DMS114 treated with DMSO at 0.1 percent for 48 hours (cell line): ENCODE measurements around the gene SETDB1.
"Not testable (repeated sequence)": the region's sequence is repeated elsewhere in the genome, so short reads cannot be mapped to it uniquely, and the experiment has no call there.

Source experiments
- DNase-seq: peaks from one replicate; lab custom pipeline; 2025; ENCODE audit not compliant: unreplicated experiment; lab: John Stamatoyannopoulos, UW

SETDB1 gene

GRCh38 chr1:150928775-150929174 is 2.6 kb downstream of the SETDB1 start:
- DNase-seq = not testable (repeated sequence)

- DNase-seq = no peak
Measured at GRCh38 chr1:150931773-150932172, 5.6 kb downstream of the SETDB1 start.

DNA sequence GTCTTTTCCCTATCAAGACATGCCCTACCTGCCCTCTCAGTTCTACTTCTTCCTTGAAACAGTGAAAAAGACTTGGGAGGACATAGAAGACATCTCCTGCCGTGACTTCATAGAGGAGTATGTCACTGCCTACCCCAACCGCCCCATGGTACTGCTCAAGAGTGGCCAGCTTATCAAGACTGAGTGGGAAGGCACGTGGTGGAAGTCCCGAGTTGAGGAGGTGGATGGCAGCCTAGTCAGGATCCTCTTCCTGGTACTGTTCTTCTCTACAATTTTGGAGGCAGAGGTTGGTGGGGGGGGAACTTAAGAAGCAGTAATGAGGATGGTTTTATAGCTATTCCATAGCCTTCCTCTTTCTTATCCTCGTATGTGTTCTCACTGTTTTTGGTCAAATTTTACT is 18.7 kb downstream of the SETDB1 start:
- no peak for DNase-seq

DNA sequence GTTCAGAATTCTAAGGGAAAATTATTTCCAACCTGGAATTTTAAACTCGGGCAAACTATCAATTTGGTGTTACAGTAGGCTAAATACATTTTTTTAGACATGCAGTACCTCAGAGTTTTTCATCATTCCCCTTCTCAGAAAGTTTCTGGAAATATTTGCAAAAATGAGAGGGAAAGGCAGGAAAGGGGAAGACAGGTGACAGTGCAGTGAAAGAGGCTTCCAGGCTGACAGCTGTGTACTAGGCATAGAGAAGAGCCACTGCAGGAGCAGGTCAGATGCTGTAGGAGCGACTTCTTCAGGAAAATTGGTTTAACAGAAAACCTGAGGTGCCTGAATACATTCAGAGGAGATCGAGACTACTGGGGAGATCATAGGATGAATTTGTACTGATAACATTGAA is 28.5 kb downstream of the SETDB1 start:
- DNase-seq = no peak

- DNase-seq = no peak
Measured at GRCh38 chr1:150955280-150955679, 29.1 kb downstream of the SETDB1 start.

DNA sequence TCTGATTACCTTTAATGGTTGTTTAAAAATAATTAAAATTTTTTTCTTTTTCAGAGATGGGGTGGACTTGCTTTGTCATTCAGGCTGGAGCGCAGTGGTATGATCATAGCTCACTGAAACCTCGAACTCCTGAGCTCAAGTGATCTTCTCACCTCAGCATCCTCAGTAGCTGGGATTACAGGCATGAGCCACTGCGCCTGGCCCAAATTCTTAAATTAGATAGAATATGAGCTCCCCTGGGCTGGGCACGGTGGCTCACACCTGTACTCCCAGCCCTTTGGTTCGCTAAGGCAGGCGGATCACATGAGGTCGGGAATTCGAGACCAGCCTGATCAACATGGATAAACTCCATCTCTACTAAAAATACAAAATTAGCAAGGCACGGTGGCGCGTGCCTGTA is 31.5 kb downstream of the SETDB1 start:
- no peak for DNase-seq

DNA sequence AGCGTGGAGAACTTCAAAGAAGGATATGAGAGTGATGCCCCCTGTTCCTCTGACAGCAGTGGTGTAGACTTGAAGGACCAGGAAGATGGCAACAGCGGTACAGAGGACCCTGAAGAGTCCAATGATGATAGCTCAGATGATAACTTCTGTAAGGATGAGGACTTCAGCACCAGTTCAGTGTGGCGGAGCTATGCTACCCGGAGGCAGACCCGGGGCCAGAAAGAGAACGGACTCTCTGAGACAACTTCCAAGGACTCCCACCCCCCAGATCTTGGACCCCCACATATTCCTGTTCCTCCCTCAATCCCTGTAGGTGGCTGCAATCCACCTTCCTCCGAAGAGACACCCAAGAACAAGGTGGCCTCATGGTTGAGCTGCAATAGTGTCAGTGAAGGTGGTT is 34.5 kb downstream of the SETDB1 start:
- no peak for DNase-seq

GRCh38 chr1:150961756-150962155 is 35.6 kb downstream of the SETDB1 start:
- no peak for DNase-seq

DNA sequence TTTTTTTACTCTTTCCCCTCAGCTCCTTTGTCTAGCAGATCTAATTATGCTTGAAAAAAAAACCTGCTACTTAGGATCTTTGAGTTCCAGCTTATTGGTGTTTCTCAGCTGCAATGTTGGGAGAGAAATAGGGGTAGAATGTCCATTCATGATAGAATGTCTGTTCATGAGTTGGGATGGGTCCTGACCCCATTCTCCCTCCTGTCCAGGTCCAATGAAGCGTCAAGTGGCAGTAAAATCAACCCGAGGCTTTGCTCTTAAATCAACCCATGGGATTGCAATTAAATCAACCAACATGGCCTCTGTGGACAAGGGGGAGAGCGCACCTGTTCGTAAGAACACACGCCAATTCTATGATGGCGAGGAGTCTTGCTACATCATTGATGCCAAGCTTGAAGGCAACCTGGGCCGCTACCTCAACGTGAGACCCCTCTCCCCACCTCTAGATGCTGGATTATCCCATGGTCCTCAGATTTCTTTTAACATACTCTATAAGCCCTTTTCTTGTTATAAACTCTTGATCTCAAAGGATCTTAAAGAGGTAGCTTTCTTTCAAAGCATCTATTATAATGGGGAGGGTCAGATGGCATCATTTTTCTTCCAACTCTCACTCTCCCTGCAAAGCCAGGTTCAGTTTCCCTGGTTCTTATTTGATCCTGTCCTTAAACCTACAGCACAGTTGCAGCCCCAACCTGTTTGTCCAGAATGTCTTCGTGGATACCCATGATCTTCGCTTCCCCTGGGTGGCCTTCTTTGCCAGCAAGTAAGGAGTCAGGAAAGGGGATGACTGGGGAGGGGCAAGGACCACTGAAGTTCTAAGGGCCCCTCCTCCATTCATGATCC is 37.4 kb downstream of the SETDB1 start:
- DNase-seq = no peak

- DNase-seq = no peak
Measured at GRCh38 chr1:150964164-150964489, 38.0 kb downstream of the SETDB1 start.

DNA sequence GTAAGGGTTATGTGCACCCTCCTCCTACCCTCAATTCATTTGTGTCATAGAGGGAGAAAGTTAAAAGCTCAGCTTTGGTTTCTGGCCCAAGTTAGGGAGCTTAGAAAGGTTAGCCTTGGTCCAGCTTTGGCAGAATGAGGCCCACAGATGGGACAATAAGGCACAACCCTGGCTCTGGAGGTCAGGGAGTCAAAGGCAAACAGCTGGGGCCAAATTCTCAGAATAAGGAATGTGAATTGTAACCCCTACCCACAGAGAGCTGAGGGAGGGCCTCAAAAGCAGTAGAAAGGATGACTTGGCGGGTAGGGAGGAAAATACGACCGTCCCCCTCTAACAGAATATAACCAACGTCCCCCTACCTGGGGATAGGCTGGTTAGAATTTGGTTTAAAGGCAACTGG is 39.4 kb downstream of the SETDB1 start:
- DNase-seq = no peak

DNA sequence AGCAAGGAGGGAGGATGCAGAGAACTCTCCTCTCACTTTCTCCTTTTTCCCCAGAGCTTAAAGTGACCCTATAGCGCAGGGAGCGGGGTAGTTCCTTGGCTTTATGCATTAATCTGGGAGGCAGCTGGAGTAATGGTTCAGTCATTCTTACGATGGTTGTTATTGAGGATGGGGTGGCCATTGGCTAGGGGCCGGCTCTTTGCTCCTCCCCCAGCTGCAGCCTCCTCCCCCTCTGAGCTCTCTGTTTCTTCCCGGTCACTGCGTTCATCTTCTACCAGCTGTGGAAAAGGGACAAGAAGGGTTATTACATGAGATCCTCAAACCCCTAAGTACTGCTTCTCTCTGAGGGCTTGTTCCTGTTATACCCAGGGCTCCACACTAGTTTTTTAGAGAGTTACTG is 39.8 kb downstream of the SETDB1 start:
- DNase-seq = no peak

- DNase-seq = no peak
Measured at GRCh38 chr1:150967936-150968335, 41.8 kb downstream of the SETDB1 start.

GRCh38 chr1:150968491-150968890 is 42.3 kb downstream of the SETDB1 start:
- no peak for DNase-seq

DNA sequence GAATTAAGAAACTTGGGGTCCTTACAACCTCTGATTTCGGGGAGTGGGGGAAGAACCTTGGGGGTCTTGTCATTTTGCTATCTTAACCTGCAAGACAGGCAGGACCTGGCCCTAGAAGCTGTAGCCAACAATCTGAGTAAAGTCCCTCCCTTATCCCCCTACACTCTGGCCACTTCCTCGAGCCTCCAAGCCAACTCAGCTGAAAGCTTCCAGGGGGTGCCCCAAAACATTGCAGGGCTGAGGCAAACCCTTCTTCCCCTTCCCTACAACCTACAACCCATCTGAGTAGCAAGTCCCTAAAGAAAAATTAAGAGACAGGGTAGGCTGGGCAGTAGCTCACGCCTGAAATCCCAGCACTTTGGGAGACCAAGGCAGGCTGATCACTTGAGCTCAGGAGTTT is 43.5 kb downstream of the SETDB1 start:
- no peak for DNase-seq

DNA sequence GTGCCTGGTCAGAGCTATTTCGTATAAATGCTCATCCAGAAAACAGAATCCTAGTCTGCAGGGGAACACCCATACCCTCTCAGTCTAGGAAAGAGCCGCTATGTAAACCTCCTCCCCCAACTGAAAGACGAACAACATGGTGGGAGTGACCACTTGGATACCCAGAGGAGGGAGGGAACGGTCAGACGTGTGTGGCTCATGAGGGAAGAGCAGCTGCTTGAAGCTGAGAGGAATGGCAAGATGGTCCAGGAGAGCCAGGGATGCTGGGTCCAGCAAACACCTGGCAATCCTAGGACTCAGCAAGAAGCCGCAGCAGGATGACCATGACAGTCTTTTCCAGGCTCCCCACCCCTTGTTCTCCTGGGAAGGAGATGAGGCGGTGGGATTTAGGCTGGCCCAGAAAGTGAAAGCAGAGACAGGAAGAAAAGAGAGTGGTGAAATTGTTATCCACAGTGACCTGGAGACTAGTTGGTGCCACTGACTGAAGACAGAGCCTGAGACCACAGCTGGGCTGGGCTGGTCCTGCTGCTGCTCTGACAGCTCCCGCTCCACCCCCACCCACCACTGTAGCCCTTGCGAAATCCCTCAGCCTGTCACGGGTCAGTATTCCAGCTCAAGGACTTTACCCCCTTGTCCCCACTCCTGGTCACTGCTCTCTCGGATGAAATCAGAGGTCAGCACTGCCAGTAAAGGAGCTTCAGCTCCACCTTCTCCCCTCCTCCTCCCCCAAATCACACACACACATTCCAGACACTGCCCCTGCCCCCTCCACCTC is 44.8 kb downstream of the SETDB1 start:
- DNase-seq = no peak

GRCh38 chr1:150971583-150972416 is 45.6 kb downstream of the SETDB1 start:
- DNase-seq = no peak

DNA sequence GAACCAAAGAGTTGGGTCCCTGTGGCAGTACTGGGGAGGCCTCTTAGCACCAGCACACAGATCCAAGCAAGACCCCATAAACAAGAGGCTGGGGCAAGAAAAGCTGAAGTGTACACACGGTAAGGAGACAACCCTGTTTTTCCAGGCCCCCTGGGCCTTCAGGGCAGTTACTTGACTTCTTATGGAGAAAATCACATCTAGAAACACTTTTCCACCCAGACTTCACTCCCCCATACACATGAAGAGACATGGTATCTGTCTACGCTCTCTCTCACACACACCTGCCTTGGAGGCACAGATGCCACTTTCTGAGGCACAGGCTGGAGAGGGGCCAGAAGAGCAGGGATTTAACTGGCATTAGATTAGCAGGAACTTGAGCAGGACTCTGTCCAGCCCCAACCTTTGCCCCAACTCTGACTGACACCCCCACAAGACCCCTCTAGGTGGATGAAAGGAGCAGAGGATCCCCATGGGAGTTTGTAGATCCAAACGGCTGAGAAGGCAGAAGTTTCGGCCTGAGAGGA is 46.3 kb downstream of the SETDB1 start:
- no peak for DNase-seq

DNA sequence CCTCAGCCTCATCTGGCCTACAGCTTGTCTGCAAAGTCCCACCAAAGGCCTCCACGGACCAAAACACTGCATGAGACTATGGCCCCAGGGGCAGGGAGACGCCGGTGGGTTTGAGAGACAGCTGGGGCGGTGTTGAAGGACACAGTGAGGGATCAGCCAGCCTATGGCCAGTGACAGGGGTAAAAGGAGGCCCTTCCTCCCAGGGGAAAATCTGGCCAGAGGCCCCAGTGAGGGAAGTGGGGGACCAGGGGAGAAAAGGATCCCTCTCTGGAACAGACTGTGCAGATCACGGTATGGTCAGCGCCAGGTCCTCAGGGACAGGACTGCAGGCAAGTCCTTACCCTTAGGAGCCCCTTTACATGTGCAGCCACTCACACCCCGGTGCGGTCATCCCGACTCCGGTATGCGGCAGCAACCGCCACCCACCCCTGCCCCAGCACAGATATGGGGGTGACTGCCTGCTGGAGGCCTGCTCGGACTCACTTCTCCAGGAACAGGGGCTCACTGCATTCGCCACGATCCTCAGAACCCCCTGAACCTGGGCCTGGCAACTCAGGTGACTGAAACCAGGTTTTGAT is 47.2 kb downstream of the SETDB1 start:
- DNase-seq = no peak

- no peak for DNase-seq
Measured at GRCh38 chr1:150973836-150974579, 47.8 kb downstream of the SETDB1 start.
